Immature natural killer cell (primary cell): ENCODE measurements around the gene PPP1R9A. TPM values are rescaled to one million over a fixed set of nuclear protein-coding genes. Genes with fewer than 3 reads are reported as not detected.

Experiments
- DNase-seq, 3 donors: peaks; one replicate each; pipeline ENCODE4 v3.0.0; 2022; ENCODE audit warnings: mixed read lengths in 1 of 3
- H3K27ac Mint-ChIP-seq, 6 donors: one replicate each; pipeline ENCODE4 v1.8.0; 2020; ENCODE audit warnings: mixed read lengths in 6 of 6, mild to moderate bottlenecking in 5 of 6, inconsistent platforms in 4 of 6, moderate library complexity in 3 of 6
- H3K27me3 Mint-ChIP-seq, 3 donors: one replicate each; pipeline ENCODE4 v1.8.0; 2020 to 2021; ENCODE audit warnings: low read depth in 3 of 3, mild to moderate bottlenecking in 3 of 3, mixed read lengths in 3 of 3, moderate library complexity in 3 of 3, inconsistent platforms in 1 of 3
- H3K36me3 Mint-ChIP-seq, 3 donors: one replicate each; pipeline ENCODE4 v1.8.0; 2020; ENCODE audit warnings: mixed read lengths in 3 of 3, inconsistent platforms in 2 of 3, mild to moderate bottlenecking in 2 of 3
- H3K4me1 Mint-ChIP-seq, 2 donors: one replicate each; pipeline ENCODE4 v1.8.0; 2020; ENCODE audit warnings: inconsistent platforms in 2 of 2, mild to moderate bottlenecking in 2 of 2, mixed read lengths in 2 of 2, moderate library complexity in 1 of 2
- H3K4me3 Mint-ChIP-seq, 5 donors: one replicate each; pipeline ENCODE4 v1.8.0; 2020; ENCODE audit warnings: mild to moderate bottlenecking in 5 of 5, mixed read lengths in 5 of 5, inconsistent platforms in 3 of 5, moderate library complexity in 3 of 5
- H3K9me3 Mint-ChIP-seq, 6 donors: one replicate each; pipeline ENCODE4 v1.8.0; 2020; ENCODE audit warnings: mild to moderate bottlenecking in 6 of 6, mixed read lengths in 6 of 6, inconsistent platforms in 4 of 6, moderate library complexity in 3 of 6
- polyA plus RNA-seq, 3 donors: library from polyadenylated mRNA; unstranded; fragments of 300-500 nt; fragmentation: Illumina TruSeq; gene quantifications; one replicate each; pipeline ENCODE4 v1.2.3, GENCODE V29; 2021

Gene PPP1R9A
- polyA plus RNA-seq, 3 donors from 2014 or later, result 0.92 to 12.2 (median 5.5) TPM

- Mint-ChIP-seq H3K9me3 (peaks cover 0 to 12% (median 0%) of the 10 kb centered on the region in 6 donors), H3K4me1 (peaks cover 0 to 6% of the 10 kb centered on the region in 2 donors), H3K36me3 (peaks cover 0 to 8% (median 0%) of the 10 kb centered on the region in 3 donors), H3K27ac (no peak overlapping the region), H3K4me3 (no peak overlapping the region), H3K27me3 (peaks cover 0 to 2% (median 2%) of the 10 kb centered on the region in 3 donors)
- DNase-seq, result no peak
Measured at GRCh38 chr7:95132500-95132899, 225.1 kb downstream of the PPP1R9A start.

- Mint-ChIP-seq H3K9me3 (peaks cover 0 to 3% (median under 1%) of the 10 kb centered on the region in 6 donors), H3K4me3 (no peak overlapping the region), H3K27me3 (no peaks in the 10 kb centered on the region), H3K4me1 (no peaks in the 10 kb centered on the region), H3K36me3 (no peaks in the 10 kb centered on the region), H3K27ac (no peak overlapping the region)
- DNase-seq, result no peak
Measured at GRCh38 chr7:95139922-95140321, 232.5 kb downstream of the PPP1R9A start.

- H3K4me3 Mint-ChIP-seq, result no peak overlapping the region
- peaks cover 0 to 1% (median 0%) of the 10 kb centered on the region in 6 donors for H3K9me3 Mint-ChIP-seq
Measured at GRCh38 chr7:95141755-95142154, 234.4 kb downstream of the PPP1R9A start.

GRCh38 chr7:95144256-95144655, 236.9 kb downstream of the PPP1R9A start:
- no peak overlapping the region for H3K4me3 Mint-ChIP-seq
- H3K9me3 Mint-ChIP-seq, result no peaks in the 10 kb centered on the region
- no peak overlapping the region for H3K27ac Mint-ChIP-seq
- peaks cover 0 to 2% (median 0%) of the 10 kb centered on the region in 3 donors for H3K27me3 Mint-ChIP-seq
- no peaks in the 10 kb centered on the region for H3K4me1 Mint-ChIP-seq
- H3K36me3 Mint-ChIP-seq, result no peaks in the 10 kb centered on the region
- DNase-seq, result no peak

More at GRCh38 chr7:95141755-95142154, 234.4 kb downstream of the PPP1R9A start:
- DNase-seq, result no peak
- Mint-ChIP-seq H3K27ac (no peak overlapping the region), H3K27me3 (no peaks in the 10 kb centered on the region), H3K36me3 (no peaks in the 10 kb centered on the region), H3K4me1 (no peaks in the 10 kb centered on the region)

- Mint-ChIP-seq H3K4me1 (peaks cover 3 to 9% of the 10 kb centered on the region in 2 donors), H3K27me3 (peaks cover 0 to 2% (median 2%) of the 10 kb centered on the region in 3 donors), H3K27ac (no peak overlapping the region), H3K36me3 (no peaks in the 10 kb centered on the region), H3K9me3 (no peaks in the 10 kb centered on the region), H3K4me3 (no peak overlapping the region)
- no peak for DNase-seq
Measured at GRCh38 chr7:95155965-95156364, 248.6 kb downstream of the PPP1R9A start.

GRCh38 chr7:95157381-95157780, 250.0 kb downstream of the PPP1R9A start:
- H3K27me3 Mint-ChIP-seq, result peaks cover 0 to 2% (median 2%) of the 10 kb centered on the region in 3 donors

GRCh38 chr7:95169678-95170077, 262.3 kb downstream of the PPP1R9A start:
- H3K36me3 Mint-ChIP-seq, result peaks cover 0 to 15% (median 0%) of the 10 kb centered on the region in 3 donors
- no peaks in the 10 kb centered on the region for H3K4me1 Mint-ChIP-seq
- H3K27me3 Mint-ChIP-seq, result peaks cover 2 to 5% (median 4%) of the 10 kb centered on the region in 3 donors
- H3K4me3 Mint-ChIP-seq, result no peak overlapping the region
- H3K9me3 Mint-ChIP-seq, result peaks cover 0 to 7% (median 3%) of the 10 kb centered on the region in 6 donors
- no peak overlapping the region for H3K27ac Mint-ChIP-seq
- no peak for DNase-seq

More at GRCh38 chr7:95157381-95157780, 250.0 kb downstream of the PPP1R9A start:
- no peak overlapping the region for H3K27ac Mint-ChIP-seq
- DNase-seq, result no peak
- no peak overlapping the region for H3K4me3 Mint-ChIP-seq
- H3K9me3 Mint-ChIP-seq, result no peaks in the 10 kb centered on the region
- H3K4me1 Mint-ChIP-seq, result peaks cover 3 to 9% of the 10 kb centered on the region in 2 donors
- H3K36me3 Mint-ChIP-seq, result no peaks in the 10 kb centered on the region

- Mint-ChIP-seq H3K27ac (no peak overlapping the region), H3K27me3 (peaks cover 2 to 5% (median 2%) of the 10 kb centered on the region in 3 donors), H3K4me1 (no peaks in the 10 kb centered on the region), H3K36me3 (peaks cover 0 to 4% (median 0%) of the 10 kb centered on the region in 3 donors), H3K9me3 (peaks cover 0 to 22% (median 4%) of the 10 kb centered on the region in 6 donors), H3K4me3 (no peak overlapping the region)
- DNase-seq, result no peak
Measured at GRCh38 chr7:95172420-95172819, 265.0 kb downstream of the PPP1R9A start.

- H3K36me3 Mint-ChIP-seq, result peaks cover 0 to 12% (median 0%) of the 10 kb centered on the region in 3 donors
- peaks cover 0 to 4% (median 2%) of the 10 kb centered on the region in 3 donors for H3K27me3 Mint-ChIP-seq
- H3K9me3 Mint-ChIP-seq, result peaks cover 0 to 5% (median 1%) of the 10 kb centered on the region in 6 donors
- no peak overlapping the region for H3K4me3 Mint-ChIP-seq
- H3K4me1 Mint-ChIP-seq, result peaks cover under 1% of the 10 kb centered on the region in 2 donors
- DNase-seq, result no peak
- H3K27ac Mint-ChIP-seq, result no peak overlapping the region
Measured at GRCh38 chr7:95190515-95190914, 283.1 kb downstream of the PPP1R9A start.

GRCh38 chr7:95191795-95192194, 284.4 kb downstream of the PPP1R9A start:
- no peaks in the 10 kb centered on the region for H3K4me1 Mint-ChIP-seq
- peaks cover 0 to 5% (median 1%) of the 10 kb centered on the region in 6 donors for H3K9me3 Mint-ChIP-seq
- no peak for DNase-seq
- H3K4me3 Mint-ChIP-seq, result no peak overlapping the region
- no peak overlapping the region for H3K27ac Mint-ChIP-seq
- peaks cover 0 to 12% (median 0%) of the 10 kb centered on the region in 3 donors for H3K36me3 Mint-ChIP-seq
- H3K27me3 Mint-ChIP-seq, result peaks cover 0 to 4% (median 2%) of the 10 kb centered on the region in 3 donors

- DNase-seq, result no peak
- peaks cover 0 to 2% (median 0%) of the 10 kb centered on the region in 3 donors for H3K27me3 Mint-ChIP-seq
- no peaks in the 10 kb centered on the region for H3K36me3 Mint-ChIP-seq
- H3K4me1 Mint-ChIP-seq, result peaks cover 2 to 5% of the 10 kb centered on the region in 2 donors
- no peak overlapping the region for H3K4me3 Mint-ChIP-seq
- H3K27ac Mint-ChIP-seq, result no peak overlapping the region
- H3K9me3 Mint-ChIP-seq, result no peaks in the 10 kb centered on the region
Measured at GRCh38 chr7:95198863-95199262, 291.5 kb downstream of the PPP1R9A start.

- Mint-ChIP-seq H3K4me1 (peaks cover 2 to 5% of the 10 kb centered on the region in 2 donors), H3K9me3 (no peaks in the 10 kb centered on the region), H3K36me3 (no peaks in the 10 kb centered on the region), H3K4me3 (no peak overlapping the region), H3K27me3 (peaks cover 0 to 2% (median 2%) of the 10 kb centered on the region in 3 donors), H3K27ac (no peak overlapping the region)
- DNase-seq, result no peak
Measured at GRCh38 chr7:95199779-95200558, 292.6 kb downstream of the PPP1R9A start.

GRCh38 chr7:95200741-95201140, 293.3 kb downstream of the PPP1R9A start:
- Mint-ChIP-seq H3K27me3 (peaks cover 0 to 3% (median 2%) of the 10 kb centered on the region in 3 donors), H3K9me3 (no peaks in the 10 kb centered on the region), H3K27ac (no peak overlapping the region), H3K4me1 (peaks cover 2 to 5% of the 10 kb centered on the region in 2 donors), H3K36me3 (no peaks in the 10 kb centered on the region), H3K4me3 (no peak overlapping the region)
- no peak for DNase-seq

- Mint-ChIP-seq H3K27ac (no peak overlapping the region), H3K27me3 (peaks cover 0 to 4% (median 2%) of the 10 kb centered on the region in 3 donors), H3K4me3 (no peak overlapping the region), H3K36me3 (no peaks in the 10 kb centered on the region), H3K4me1 (peaks cover 2 to 5% of the 10 kb centered on the region in 2 donors), H3K9me3 (no peaks in the 10 kb centered on the region)
- DNase-seq, result no peak
Measured at GRCh38 chr7:95201727-95202126, 294.3 kb downstream of the PPP1R9A start.
